A204.1 (cell line): ENCODE measurements around the gene PCAT6.

Experiments
- FAIRE-seq: peaks from 2 replicates; lab custom pipeline; 2012; peaks lifted over from hg19 to GRCh38; lab: Jason Lieb, UNC

Gene PCAT6

GRCh38 chr1:202850593-202851362, 40.0 kb downstream of the PCAT6 start:
- no peak for FAIRE-seq

DNA sequence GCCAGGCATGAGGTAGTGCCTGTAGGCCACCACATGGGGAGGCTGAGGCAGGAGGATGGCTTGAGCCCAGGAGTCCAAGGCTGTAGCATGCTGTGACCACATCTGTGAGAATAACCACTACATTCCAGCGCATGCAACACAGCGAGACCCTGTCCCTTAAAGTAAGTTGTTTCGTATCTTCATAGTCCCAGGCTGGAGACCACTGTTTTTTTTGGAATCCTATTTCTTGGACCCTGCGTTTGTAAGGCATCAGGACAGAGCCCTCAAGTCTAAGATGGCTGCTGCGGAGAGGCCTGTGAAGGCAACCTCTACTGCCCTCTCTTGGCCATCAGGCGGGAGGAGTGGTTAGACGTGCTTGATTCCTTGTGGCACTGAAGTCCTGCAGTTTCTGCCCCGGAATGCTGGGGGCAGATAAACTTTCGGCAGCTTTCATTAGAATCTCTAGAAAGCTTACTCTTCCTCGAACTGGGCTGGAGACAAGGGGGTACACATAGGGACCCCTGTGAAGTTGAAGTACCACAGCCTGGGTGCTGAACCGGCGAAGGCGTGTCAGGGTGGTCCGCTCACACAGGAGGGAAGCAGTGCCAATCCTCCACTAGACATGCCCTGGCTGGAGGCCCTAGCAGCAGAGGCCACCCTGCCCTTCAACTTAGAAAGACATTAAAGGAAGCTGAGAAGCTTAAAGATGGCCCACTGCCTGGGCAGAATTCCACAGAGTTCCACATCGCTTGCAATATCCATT, 41.6 kb downstream of the PCAT6 start:
- no peak for FAIRE-seq

DNA sequence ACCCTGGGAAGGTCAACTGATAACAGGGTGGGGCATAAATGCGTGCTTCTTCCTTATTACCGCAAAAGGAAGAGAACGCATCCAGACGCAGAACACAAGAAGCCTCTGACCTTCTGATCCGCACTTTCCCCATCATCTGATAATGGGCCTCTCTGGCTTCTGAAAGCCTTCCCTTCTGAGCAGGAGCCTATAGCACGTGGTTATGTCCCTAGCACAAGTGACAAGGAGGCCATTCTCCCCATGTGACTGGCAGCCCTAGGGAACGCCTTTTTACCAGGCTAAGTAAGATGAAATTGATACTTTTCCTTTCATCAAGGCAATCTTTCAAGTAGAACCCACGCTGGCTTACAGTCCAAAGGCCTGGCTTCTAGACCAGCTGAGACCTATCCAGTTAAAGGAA, 44.0 kb downstream of the PCAT6 start:
- FAIRE-seq = no peak

- no peak for FAIRE-seq
Measured at GRCh38 chr1:202856014-202856413, 45.3 kb downstream of the PCAT6 start.

- FAIRE-seq = no peak
Measured at GRCh38 chr1:202857136-202857610, 46.4 kb downstream of the PCAT6 start.

DNA sequence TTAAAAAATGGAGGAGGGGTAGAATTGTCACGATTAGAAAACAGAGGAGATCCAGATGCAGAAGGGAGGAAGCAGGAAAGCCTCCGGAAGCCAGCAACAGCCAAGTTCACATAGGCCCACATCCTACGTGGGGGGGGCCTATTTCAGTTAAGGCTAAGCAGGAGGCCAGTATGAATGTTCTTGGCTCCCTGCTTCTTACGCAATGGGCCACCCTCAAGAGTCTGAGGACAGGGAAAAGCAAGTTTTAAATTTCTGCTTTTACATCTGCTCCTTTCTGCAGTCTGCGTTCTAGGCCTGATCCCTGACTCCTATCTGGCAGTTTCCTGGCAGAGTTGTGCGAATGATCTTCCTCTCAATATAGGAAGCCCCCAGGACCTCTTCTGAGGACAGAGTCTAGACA, 47.6 kb downstream of the PCAT6 start:
- no peak for FAIRE-seq

- no peak for FAIRE-seq
Measured at GRCh38 chr1:202858789-202859414, 48.1 kb downstream of the PCAT6 start.

- no peak for FAIRE-seq
Measured at GRCh38 chr1:202860744-202861419, 50.1 kb downstream of the PCAT6 start.
